Peyer's patch (tissue), 4 donors: ENCODE results near the gene TXLNG.

Experiments
- CTCF ChIP-seq, 6 experiments: fragments of 450-650 bp in 4 of 6; fragments of 200-600 bp in 2 of 6; sonication (generic) in 1 of 6; IDR thresholded peaks; one replicate each; pipeline ENCODE4 v1.5.1; 2017 to 2019; ENCODE audit warnings: antibody characterized with exemption in 6 of 6, mild to moderate bottlenecking in 3 of 6, moderate library complexity in 1 of 6
- POLR2A ChIP-seq, 2 donors: fragments of 450-650 bp; IDR thresholded peaks; one replicate each; pipeline ENCODE4 v1.5.1; 2017; ENCODE audit warnings: antibody characterized with exemption in 2 of 2, mild to moderate bottlenecking in 2 of 2, moderate library complexity in 2 of 2

- no peak for TF ChIP-seq CTCF (IDR thresholded peaks at IDR 0.05)
- no peak for TF ChIP-seq POLR2A (IDR thresholded peaks at IDR 0.05)
Measured at GRCh38 chrX:16848541-16848940, 62.3 kb downstream of the TXLNG start.
